Body of pancreas (tissue), 4 donors: ENCODE data around the gene AURKA. TPM values are rescaled to one million over a fixed set of nuclear protein-coding genes. Genes with fewer than 3 reads are reported as not detected.
A peak's percentile ranks its signal among the peaks of the same experiment; 100 is the strongest.
"Not testable (repeated sequence)": the region's sequence is repeated elsewhere in the genome, so short reads cannot be mapped to it uniquely, and the experiment has no call there.

Experiments
- ATAC-seq: fragments of 150-250 bp; one replicate; pipeline ENCODE4 v1.9.1; 2016
- DNase-seq, 4 donors: peaks; one replicate each; pipeline ENCODE4 v3.0.0-alpha.2; 2019
- H3K27ac ChIP-seq, 4 donors: fragments of 200-600 bp; sonication (generic); 1 replicate in 3 of 4; 2 replicates in 1 of 4; pipeline versions ENCODE4 v1.5.1 to v1.6.1; 2016 to 2019; ENCODE audit warnings: mild to moderate bottlenecking in 1 of 4, mixed read lengths in 1 of 4, moderate library complexity in 1 of 4
- H3K27me3 ChIP-seq, 2 donors: fragments of 200-600 bp; sonication (generic); one replicate each; pipeline ENCODE4 v1.6.0; 2016; ENCODE audit warnings: mild to moderate bottlenecking in 1 of 2
- H3K36me3 ChIP-seq, 2 donors: fragments of 200-600 bp; sonication (generic); replicated peaks in 1 of 2; 2 replicates each; pipeline ENCODE4 v1.5.1; 2016; ENCODE audit warnings: low read depth in 2 of 2; ENCODE audit not compliant: insufficient read depth in 1 of 2
- H3K4me1 ChIP-seq: fragments of 200-600 bp; sonication (generic); one replicate; pipeline ENCODE4 v1.6.0; 2016
- H3K4me3 ChIP-seq, 2 donors: fragments of 200-600 bp; sonication (generic); 1 replicate in 1 of 2; 2 replicates in 1 of 2; pipeline ENCODE4 v1.5.1; 2016 to 2019
- H3K9me3 ChIP-seq, 3 donors: fragments of 200-600 bp; sonication (generic); 1 replicate in 2 of 3; 2 replicates in 1 of 3; pipeline ENCODE4 v1.5.1; 2016
- POLR2A ChIP-seq, 3 donors: fragments of 450-650 bp; IDR thresholded peaks; one replicate each; pipeline ENCODE4 v1.6.1; 2016; ENCODE audit warnings: antibody characterized with exemption in 3 of 3, mild to moderate bottlenecking in 2 of 3
- WGBS, 2 donors: methylation state at CpG; one replicate each; pipeline ENCODE4 v1.1.5; 2017; 5-methylcytosine and 5-hydroxymethylcytosine counted together
- intact Hi-C: fragments of 100-400 bp; cut with DNase I; formaldehyde crosslinking; loops from one replicate; pipeline ENCODE4 v1.15.1; 2023
- total RNA-seq, 2 donors: library from RNA; depleted of rRNA; stranded (reverse); fragments of >200 nt; gene quantifications; one replicate each; pipeline ENCODE4 v1.1.0, GENCODE V29; 2016
- TF ChIP-seq, protein P1 (sequence below), 7 experiments: fragments of 450-650 bp in 4 of 7; fragments of 200-600 bp in 3 of 7; sonication (generic) in 3 of 7; IDR thresholded peaks; one replicate each; pipeline ENCODE4 v1.5.1; 2016 to 2019; ENCODE audit warnings: antibody characterized with exemption in 7 of 7

AURKA gene
- total RNA-seq, 2 donors from 2014 or later = 0.66 to 1.0 TPM

DNA sequence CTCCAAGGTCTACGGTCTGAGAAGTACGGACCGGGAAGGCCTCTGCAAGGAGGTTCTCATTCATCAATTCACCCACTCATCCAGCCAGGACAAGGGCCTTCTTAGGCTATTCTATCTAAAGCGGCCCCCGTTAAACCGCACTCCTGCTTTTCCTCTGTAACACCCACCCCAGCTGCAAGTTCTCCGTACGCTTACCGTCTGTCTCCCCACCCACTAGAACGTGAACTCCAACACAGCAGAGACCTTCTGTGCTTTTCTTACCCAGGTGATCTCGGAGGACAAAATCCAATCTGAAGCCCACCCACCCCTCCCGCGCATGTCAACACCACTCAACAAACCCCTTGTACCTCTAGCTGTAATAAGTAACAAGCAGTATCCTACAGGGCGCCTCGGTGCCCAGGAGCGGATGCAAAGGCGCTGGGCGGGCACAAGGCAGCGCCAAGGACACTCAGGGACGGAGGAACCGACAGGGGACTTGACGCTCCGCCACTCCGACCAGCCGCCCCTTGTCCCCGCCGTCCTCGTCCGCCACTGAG, 351 bp downstream of the AURKA start:
- Histone ChIP-seq H3K4me3 (peak overlapping the region; percentile 41 to 45), H3K36me3 (peaks cover 0 to 11% of the 10 kb centered on the region in 2 donors), H3K27ac (peak overlapping the region; percentile 75 to 89 (median 84)), H3K4me1 (peaks cover 19% of the 10 kb centered on the region), H3K27me3 (no peaks in the 10 kb centered on the region), H3K9me3 (no peaks in the 10 kb centered on the region)
- ATAC-seq = peak; percentile 14
- intact Hi-C loops = no loop called here
- 0 to 4% methylated on average over 13 to 29 of the region's 29 CpGs for WGBS, 2 donors
- no peak for TF ChIP-seq POLR2A (IDR thresholded peaks at IDR 0.05)
- TF ChIP-seq, protein P1, sequence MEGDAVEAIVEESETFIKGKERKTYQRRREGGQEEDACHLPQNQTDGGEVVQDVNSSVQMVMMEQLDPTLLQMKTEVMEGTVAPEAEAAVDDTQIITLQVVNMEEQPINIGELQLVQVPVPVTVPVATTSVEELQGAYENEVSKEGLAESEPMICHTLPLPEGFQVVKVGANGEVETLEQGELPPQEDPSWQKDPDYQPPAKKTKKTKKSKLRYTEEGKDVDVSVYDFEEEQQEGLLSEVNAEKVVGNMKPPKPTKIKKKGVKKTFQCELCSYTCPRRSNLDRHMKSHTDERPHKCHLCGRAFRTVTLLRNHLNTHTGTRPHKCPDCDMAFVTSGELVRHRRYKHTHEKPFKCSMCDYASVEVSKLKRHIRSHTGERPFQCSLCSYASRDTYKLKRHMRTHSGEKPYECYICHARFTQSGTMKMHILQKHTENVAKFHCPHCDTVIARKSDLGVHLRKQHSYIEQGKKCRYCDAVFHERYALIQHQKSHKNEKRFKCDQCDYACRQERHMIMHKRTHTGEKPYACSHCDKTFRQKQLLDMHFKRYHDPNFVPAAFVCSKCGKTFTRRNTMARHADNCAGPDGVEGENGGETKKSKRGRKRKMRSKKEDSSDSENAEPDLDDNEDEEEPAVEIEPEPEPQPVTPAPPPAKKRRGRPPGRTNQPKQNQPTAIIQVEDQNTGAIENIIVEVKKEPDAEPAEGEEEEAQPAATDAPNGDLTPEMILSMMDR (IDR thresholded peaks at IDR 0.05) = peak in 1 of 7 experiments; percentile 8
- DNase-seq = no peak

DNA sequence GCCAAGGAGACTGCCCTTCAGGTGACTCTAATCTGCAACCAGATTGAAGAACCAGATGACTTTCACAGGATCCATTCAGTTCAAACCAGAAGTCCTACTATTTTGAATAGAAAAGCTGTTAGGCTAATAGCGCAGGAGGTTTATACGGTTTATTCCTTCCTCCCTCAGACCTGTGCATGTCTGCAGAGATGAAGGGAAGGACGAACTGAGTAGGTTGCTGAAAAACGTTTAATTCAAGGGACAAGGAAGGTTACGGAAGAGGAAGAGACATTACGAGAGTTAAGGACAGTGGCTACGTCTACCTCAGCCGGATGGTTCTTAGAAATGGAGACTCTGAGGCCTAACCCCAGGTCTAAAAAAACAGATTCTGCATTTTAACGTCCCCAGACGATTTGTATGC, 978 bp downstream of the AURKA start:
- WGBS, 2 donors = 30 to 43% methylated on average over 10 of the region's 10 CpGs
- intact Hi-C loops = no loop called here

DNA sequence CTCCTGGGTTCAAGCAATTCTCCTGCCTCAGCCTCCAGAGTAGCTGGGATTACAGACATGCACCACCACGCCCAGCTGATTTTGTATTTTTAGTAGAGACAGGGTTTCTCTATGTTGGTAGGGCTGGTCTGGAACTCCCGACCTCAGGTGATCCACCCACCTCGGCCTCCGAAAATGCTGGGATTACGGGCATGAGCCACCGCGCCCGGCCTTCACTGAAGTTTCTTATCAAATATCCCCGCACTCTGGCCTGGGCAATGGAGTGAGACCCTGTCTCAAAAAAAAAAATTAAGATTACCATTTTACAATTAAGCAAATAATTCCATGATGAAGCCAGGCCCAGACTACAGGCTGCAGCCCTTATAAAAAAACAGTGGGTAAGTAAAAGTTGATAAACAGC, 1.6 kb downstream of the AURKA start:
- H3K27me3 ChIP-seq, intact Hi-C loops, H3K27ac ChIP-seq, H3K9me3 ChIP-seq, DNase-seq, H3K4me3 ChIP-seq, H3K36me3 ChIP-seq, ATAC-seq: not testable (repeated sequence)
- 91 to 100% methylated on average over 8 to 9 of the region's 9 CpGs for WGBS, 2 donors
- peaks cover 19% of the 10 kb centered on the region for H3K4me1 ChIP-seq

More for the DNA sequence above, 978 bp downstream of the AURKA start:
- Histone ChIP-seq H3K4me1 (peaks cover 19% of the 10 kb centered on the region), H3K9me3 (no peaks in the 10 kb centered on the region), H3K36me3 (peaks cover 0 to 7% of the 10 kb centered on the region in 2 donors), H3K4me3 (no peak overlapping the region), H3K27me3 (no peaks in the 10 kb centered on the region), H3K27ac (no peak overlapping the region)
- TF ChIP-seq, protein P1 (IDR thresholded peaks at IDR 0.05) = no peak
- TF ChIP-seq POLR2A (IDR thresholded peaks at IDR 0.05) = no peak
- DNase-seq (no peak), ATAC-seq (no peak)

DNA sequence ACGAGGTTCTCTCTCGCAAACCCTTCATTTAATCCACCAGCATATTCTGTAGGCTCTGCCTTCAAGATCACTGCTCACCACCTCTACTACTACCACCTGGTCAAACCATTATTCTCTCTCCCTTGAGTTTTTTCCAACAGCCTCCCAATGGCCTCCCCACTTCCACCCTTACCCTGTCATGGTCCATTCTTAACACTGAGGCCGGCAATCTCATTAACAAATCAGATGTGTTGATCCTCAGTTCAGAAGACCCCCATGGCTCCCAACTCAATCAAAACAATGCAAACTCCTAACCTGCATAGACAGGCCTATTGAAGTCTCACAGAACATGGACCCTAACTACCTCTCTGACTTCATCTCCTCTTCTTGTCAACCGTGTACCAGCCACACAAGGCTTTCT, 2.2 kb downstream of the AURKA start:
- H3K27ac ChIP-seq = no peak overlapping the region
- intact Hi-C loops = no loop called here
- H3K27me3 ChIP-seq = no peaks in the 10 kb centered on the region
- no peaks in the 10 kb centered on the region for H3K9me3 ChIP-seq
- 89 to 96% methylated on average over 4 of the region's 4 CpGs for WGBS, 2 donors
- H3K4me3 ChIP-seq = no peak overlapping the region
- TF ChIP-seq POLR2A (IDR thresholded peaks at IDR 0.05) = no peak
- TF ChIP-seq, protein P1 (IDR thresholded peaks at IDR 0.05) = no peak
- H3K4me1 ChIP-seq = peaks cover 19% of the 10 kb centered on the region
- DNase-seq = no peak
- ATAC-seq = no peak
- no peaks in the 10 kb centered on the region for H3K36me3 ChIP-seq

DNA sequence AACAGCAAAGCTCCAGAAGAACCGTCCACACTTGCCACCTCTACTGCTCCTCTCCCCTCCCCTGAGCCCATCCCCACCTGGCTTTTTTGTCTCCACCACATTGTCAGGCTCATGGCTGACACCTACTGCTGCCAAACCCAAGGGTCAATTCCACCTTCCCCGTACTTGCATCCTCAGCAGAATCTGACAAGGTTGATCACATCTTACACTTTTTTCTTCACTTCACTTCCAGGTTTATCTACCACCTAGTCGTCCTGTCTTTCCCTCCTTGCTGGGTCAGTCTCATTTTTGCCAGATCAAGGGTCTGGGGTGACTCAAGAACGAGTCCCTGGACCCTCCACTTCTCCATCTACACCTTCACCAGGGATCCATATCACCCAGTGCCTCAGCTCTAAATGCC, 3.1 kb downstream of the AURKA start:
- Histone ChIP-seq H3K27me3 (no peaks in the 10 kb centered on the region), H3K36me3 (no peaks in the 10 kb centered on the region), H3K27ac (no peak overlapping the region), H3K4me3 (no peak overlapping the region), H3K4me1 (peaks cover 12% of the 10 kb centered on the region), H3K9me3 (no peaks in the 10 kb centered on the region)
- WGBS, 2 donors = 83 to 89% methylated on average over 4 of the region's 4 CpGs
- intact Hi-C loops = no loop called here
- DNase-seq (no peak), ATAC-seq (no peak)
- TF ChIP-seq POLR2A (IDR thresholded peaks at IDR 0.05) = no peak
- TF ChIP-seq, protein P1 (IDR thresholded peaks at IDR 0.05) = no peak
